Measurements from ENCODE around the gene TP63. TPM values are rescaled to one million over a fixed set of nuclear protein-coding genes. Genes with fewer than 3 reads are reported as not detected.

Gene TP63
- total and polyA plus RNA-seq, 2 experiments from 2014 or later, result not detected

DNA sequence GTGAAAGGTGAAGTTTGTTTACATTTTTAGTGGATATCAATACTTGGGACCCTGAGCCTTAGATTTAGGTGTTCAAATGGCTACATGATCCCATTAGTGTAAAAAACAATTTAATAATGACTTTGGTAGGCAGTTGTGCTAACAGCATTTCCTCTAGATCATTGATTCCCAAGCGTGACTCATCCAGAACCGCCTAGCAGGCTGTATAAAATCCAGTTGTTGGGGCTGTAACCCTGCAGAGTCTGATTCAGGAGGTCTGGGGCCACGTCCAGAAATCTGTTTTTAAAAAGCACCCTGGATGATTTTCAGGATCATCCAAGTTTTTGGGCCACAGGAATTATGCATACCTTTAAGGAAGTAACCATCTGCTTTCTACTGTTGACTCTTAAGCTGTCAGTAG lies 156.4 kb downstream of the TP63 start:
- TF ChIP-seq, protein P1, sequence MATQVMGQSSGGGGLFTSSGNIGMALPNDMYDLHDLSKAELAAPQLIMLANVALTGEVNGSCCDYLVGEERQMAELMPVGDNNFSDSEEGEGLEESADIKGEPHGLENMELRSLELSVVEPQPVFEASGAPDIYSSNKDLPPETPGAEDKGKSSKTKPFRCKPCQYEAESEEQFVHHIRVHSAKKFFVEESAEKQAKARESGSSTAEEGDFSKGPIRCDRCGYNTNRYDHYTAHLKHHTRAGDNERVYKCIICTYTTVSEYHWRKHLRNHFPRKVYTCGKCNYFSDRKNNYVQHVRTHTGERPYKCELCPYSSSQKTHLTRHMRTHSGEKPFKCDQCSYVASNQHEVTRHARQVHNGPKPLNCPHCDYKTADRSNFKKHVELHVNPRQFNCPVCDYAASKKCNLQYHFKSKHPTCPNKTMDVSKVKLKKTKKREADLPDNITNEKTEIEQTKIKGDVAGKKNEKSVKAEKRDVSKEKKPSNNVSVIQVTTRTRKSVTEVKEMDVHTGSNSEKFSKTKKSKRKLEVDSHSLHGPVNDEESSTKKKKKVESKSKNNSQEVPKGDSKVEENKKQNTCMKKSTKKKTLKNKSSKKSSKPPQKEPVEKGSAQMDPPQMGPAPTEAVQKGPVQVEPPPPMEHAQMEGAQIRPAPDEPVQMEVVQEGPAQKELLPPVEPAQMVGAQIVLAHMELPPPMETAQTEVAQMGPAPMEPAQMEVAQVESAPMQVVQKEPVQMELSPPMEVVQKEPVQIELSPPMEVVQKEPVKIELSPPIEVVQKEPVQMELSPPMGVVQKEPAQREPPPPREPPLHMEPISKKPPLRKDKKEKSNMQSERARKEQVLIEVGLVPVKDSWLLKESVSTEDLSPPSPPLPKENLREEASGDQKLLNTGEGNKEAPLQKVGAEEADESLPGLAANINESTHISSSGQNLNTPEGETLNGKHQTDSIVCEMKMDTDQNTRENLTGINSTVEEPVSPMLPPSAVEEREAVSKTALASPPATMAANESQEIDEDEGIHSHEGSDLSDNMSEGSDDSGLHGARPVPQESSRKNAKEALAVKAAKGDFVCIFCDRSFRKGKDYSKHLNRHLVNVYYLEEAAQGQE (IDR thresholded peaks at IDR 0.05; ENCODE audit: unreplicated experiment), result no peak
- TF ChIP-seq STAT1 (IDR thresholded peaks at IDR 0.05; ENCODE audit: unreplicated experiment), result no peak
- TF ChIP-seq, protein P2, sequence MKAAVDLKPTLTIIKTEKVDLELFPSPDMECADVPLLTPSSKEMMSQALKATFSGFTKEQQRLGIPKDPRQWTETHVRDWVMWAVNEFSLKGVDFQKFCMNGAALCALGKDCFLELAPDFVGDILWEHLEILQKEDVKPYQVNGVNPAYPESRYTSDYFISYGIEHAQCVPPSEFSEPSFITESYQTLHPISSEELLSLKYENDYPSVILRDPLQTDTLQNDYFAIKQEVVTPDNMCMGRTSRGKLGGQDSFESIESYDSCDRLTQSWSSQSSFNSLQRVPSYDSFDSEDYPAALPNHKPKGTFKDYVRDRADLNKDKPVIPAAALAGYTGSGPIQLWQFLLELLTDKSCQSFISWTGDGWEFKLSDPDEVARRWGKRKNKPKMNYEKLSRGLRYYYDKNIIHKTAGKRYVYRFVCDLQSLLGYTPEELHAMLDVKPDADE (IDR thresholded peaks at IDR 0.05), result no peak
- TF ChIP-seq, protein P3, sequence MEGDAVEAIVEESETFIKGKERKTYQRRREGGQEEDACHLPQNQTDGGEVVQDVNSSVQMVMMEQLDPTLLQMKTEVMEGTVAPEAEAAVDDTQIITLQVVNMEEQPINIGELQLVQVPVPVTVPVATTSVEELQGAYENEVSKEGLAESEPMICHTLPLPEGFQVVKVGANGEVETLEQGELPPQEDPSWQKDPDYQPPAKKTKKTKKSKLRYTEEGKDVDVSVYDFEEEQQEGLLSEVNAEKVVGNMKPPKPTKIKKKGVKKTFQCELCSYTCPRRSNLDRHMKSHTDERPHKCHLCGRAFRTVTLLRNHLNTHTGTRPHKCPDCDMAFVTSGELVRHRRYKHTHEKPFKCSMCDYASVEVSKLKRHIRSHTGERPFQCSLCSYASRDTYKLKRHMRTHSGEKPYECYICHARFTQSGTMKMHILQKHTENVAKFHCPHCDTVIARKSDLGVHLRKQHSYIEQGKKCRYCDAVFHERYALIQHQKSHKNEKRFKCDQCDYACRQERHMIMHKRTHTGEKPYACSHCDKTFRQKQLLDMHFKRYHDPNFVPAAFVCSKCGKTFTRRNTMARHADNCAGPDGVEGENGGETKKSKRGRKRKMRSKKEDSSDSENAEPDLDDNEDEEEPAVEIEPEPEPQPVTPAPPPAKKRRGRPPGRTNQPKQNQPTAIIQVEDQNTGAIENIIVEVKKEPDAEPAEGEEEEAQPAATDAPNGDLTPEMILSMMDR (conservative IDR thresholded peaks at IDR 0.05; ENCODE audit: low read depth in 2 of 2), result no peak
- TF ChIP-seq EZH2phosphoT487 (IDR thresholded peaks at IDR 0.05; ENCODE audit: unreplicated experiment), result no peak
- TF ChIP-seq JUNB (IDR thresholded peaks at IDR 0.05; ENCODE audit: unreplicated experiment), result no peak
- no peak for TF ChIP-seq POLR2AphosphoS5 (IDR thresholded peaks at IDR 0.05; ENCODE audit: low read depth)
- TF ChIP-seq ZNF331 (CRISPR knock-in tag; IDR thresholded peaks at IDR 0.05; ENCODE audit: low read depth), result no peak
- TF ChIP-seq CREB1 (CRISPR knock-in tag; IDR thresholded peaks at IDR 0.05; ENCODE audit: low read depth), result no peak
- no peak for TF ChIP-seq EZH2 (IDR thresholded peaks at IDR 0.05; ENCODE audit: low read depth, unreplicated experiment)
- TF ChIP-seq NANOG (IDR thresholded peaks at IDR 0.05; ENCODE audit: borderline replicate concordance), result no peak
- H3K36me3 Mint-ChIP-seq (ENCODE audit: low read depth), result no peaks in the 10 kb centered on the region

More for the DNA sequence above, 156.4 kb downstream of the TP63 start:
- Histone ChIP-seq H3K27ac (ENCODE audit: low read depth) (no peak overlapping the region), H4K20me1 (replicated peaks; ENCODE audit: insufficient read depth) (no peaks in the 10 kb centered on the region), H3K79me2 (replicated peaks; ENCODE audit: insufficient read depth) (no peaks in the 10 kb centered on the region), H3K4me2 (no peak overlapping the region), H3K4me3 (no peak overlapping the region), H2AFZ (no peak overlapping the region), H3K27me3 (ENCODE audit: insufficient read depth) (no peaks in the 10 kb centered on the region), H3F3A (replicated peaks; ENCODE audit: low read depth) (no peaks in the 10 kb centered on the region), H3K4me1 (ENCODE audit: insufficient read depth) (no peaks in the 10 kb centered on the region), H3K9me2 (ENCODE audit: insufficient read depth) (no peaks in the 10 kb centered on the region), H3K36me3 (ENCODE audit: insufficient read depth) (no peaks in the 10 kb centered on the region)
- H3K27me3 Mint-ChIP-seq (ENCODE audit: insufficient read depth, low read depth, poor library complexity), result no peaks in the 10 kb centered on the region
- ATAC-seq (no peak), DNase-seq (ENCODE audit: low spot score) (no peak)
- peaks cover 14% of the 10 kb centered on the region for H3K4me1 Mint-ChIP-seq
- H3K27ac Mint-ChIP-seq, result no peak overlapping the region
- no peaks in the 10 kb centered on the region for H3K9me3 Mint-ChIP-seq
- no peak overlapping the region for H3K4me3 Mint-ChIP-seq

Measured in GM23338 (cell line).